ENCODE results near the gene MACROD2. TPM values are rescaled to one million over a fixed set of nuclear protein-coding genes. Genes with fewer than 3 reads are reported as not detected.

MACROD2 gene
- polyA plus RNA-seq, 1 donor: 2.7 TPM

DNA sequence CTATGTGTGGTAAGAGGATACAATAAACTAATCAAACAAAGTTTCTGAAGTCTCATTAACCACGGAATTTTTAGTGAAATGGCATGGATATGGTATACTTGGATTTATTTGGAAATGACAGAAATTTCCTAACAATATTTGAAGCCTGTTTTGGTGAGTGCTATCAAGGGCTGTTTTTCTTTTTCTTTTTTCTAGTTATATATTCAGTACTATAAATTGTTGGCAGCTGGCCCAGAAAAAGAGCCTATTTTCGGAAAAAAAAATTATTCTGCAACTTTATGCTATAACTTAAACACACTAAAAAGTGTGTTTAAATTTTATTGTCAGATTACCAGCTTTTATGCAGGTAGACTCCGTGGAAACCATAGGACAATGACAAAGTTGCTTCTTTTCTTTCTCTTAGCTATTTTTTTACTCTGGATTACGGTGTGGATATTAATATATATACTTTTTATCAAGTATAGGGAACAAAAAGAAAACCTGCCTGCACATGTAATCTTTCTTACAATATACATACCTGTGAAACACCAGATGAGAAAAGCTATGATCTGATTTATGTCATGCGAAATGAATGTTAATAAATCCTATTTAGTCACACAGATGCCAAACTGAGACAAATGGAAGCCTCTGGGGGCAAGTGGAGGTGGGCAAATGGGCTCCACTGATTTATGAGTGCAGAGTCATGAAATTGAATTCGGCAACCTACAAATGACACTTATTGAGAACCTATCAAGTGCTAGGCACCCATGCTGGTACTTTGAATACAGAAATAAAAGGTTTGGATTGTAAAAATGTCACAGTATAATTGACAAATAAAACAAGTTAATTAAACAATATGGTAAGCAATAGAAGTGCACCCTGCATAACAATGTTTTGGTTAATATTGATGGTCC lies 1261.6 kb downstream of the MACROD2 start:
- no peak for DNase-seq (ENCODE audit: low read depth)

DNA sequence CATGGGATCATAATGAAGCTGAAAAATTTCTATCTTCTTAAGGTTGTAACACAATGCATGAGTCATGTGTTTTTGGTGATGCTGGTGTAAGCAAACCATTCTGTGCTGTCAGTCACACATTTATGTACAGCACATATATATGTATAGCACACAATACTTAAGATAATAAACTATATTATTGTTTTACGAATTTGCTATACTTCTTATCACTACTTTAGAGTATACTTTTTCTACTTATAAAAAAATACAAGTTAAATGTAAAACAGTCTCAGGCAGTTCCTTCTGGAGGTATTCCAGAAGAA lies 1262.2 kb downstream of the MACROD2 start:
- DNase-seq (ENCODE audit: low read depth): no peak

DNA sequence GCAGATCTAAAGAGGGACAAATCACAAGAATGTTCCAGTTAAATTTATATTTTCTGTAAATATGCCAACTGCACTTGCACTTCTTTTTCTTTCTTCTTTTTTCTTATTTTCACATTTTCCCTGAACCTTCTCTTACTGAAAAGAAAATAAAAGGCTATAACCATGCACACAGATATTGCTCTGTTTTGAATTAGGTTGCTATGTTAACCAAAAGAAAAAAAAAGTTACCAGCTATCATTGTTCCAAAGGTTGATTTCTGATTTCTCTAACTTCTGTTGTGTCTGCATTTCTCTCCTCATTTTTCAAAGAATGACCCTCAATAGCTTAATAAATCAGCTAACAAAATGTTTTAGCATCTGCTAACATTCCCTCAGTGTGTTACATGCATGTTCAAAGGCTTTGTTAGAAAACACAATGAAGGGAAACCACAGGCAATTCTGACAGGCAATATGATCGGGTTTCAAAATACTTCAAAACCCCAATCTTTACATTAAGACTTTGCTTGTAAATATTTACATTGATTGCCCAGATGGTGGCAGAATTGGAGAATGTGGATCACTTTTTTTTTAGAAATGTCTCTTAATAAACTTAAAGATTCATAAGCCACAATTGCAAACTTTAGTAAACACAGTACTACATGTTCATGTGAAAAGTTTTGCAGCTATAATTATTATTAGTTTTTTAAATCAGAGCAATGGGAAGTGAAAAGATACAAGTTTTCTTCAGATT lies 1270.4 kb downstream of the MACROD2 start:
- DNase-seq (ENCODE audit: low read depth): no peak

DNA sequence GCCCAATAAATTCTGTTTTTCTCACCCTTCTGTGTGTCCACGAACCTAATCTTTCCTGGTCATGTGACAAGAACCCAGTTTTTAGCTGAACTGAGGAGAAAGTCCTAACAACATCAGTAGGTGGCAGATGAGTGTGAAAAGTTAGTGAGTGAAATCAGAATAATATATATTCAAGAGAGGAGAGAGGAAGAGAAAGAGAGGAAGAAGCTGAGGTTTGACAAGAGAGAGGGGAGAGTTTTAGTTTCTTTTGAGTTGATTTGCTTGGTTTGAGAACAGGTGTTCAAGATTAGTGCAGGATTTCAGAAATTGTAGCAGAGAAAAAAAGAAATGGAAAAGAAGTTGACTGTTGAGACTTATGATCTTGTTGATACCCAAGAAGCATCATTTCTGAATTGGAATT lies 1272.6 kb downstream of the MACROD2 start:
- no peak for DNase-seq (ENCODE audit: low read depth)

DNA sequence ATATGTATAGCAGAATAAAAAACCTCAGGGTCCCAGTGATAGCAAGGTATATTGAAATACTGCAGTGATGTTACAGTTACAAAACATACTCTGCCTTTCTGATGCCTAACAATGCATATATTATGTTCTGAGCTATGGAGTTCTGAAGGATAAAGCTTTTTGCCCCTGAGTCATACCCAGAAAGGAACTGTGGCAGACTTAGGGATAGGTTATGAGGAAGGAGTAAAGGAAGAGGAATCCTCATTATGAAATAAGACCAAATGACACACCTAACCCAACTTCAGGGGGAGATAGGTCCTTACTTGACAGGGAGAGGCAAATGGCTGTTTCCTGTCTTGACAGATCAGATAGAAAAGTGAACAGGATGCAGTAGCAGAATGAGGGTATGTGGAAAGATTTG lies 1282.7 kb downstream of the MACROD2 start:
- DNase-seq (ENCODE audit: low read depth): no peak

DNA sequence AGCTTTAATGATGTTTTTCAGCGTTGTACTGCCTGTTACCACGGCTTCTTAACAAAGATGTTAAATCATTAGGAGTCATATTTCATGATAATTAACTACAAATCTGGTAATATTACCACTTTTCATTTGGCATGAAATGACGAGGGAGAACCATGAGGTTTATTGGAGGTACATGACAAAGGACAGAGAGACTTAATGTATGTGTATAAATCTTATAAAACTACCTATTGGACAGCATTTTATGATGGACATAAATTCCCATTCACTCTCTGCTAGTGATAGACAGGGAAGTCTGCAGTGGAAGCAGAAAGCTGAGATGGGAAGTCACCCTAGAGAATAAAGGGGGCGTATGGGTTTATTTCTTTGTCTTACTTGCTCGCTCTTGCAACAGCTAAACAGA lies 1292.0 kb downstream of the MACROD2 start:
- no peak for DNase-seq (ENCODE audit: low read depth)

DNA sequence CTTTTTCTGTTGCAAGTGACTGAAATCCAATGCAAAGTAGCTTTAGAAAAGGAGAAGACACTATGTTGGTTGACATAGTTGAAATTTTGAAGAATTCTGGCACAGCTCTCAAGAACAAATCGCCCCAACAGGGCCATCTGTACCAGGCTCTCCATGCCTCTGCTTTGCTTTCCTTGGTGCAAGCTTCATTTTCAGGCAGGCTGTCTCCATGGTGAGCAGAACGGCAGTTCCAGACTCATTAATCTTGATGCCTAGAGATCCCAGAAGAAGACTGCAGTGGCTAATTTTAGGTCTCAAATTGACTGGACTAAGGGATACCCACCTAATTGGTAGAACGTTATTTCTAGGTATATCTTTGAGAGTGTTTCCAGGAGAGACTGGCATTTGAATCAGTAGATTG lies 1292.8 kb downstream of the MACROD2 start:
- no peak for DNase-seq (ENCODE audit: low read depth)

DNA sequence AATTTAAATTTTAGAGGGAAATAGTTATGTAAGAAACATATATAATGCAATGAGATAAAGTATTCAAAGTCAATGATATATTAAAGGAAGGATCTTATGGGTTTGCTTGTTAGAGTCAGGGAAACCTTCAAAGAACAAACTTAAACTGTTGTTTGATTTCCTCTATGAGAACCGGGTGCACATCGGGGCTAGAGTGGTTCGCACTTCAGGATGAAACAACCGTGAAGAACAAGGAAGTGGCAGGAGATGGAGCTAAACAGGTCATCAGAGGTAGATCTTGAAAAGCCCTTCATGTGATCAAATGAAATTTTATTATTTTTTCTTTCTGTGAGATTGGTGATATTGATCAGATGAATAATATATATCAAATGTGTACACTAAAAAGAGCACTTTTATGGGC lies 1294.0 kb downstream of the MACROD2 start:
- DNase-seq (ENCODE audit: low read depth): no peak

DNA sequence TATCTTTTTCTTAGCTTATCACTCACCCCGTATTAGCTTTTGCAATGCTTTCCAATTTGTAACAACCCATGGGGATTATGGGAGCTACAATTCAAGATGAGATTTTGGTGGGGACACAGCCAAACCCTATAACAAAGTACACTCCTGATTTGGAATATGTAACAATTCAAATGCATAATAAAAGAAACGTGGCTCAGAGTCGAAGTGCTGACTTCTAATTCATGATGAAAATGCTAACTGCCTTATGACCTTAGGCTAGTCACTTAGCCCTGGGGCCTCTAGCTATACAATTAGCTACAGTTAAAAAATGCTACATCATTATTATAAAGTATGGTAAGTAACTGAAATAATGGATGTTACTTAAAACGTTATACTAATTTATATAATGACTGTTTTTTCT lies 1297.1 kb downstream of the MACROD2 start:
- DNase-seq (ENCODE audit: low read depth): no peak

DNA sequence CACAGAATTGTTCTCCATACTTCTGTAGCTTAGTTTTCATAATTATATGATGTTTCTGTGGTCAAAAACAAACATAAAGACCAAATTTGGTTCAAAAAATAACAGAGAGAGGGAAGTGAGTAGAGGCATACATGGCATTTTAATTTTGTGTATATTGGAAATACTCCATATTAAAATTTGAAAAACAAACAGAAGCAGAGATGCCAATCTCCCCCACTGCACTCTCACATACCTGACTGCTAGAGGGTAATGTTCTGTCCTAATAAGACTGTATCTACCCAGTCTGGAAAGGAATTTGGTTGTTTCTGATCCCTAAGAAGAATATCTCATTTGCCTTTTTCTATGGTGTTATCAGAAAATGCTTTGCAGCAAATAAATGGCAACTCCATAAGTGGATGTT lies 1301.1 kb downstream of the MACROD2 start:
- DNase-seq (ENCODE audit: low read depth): no peak

DNA sequence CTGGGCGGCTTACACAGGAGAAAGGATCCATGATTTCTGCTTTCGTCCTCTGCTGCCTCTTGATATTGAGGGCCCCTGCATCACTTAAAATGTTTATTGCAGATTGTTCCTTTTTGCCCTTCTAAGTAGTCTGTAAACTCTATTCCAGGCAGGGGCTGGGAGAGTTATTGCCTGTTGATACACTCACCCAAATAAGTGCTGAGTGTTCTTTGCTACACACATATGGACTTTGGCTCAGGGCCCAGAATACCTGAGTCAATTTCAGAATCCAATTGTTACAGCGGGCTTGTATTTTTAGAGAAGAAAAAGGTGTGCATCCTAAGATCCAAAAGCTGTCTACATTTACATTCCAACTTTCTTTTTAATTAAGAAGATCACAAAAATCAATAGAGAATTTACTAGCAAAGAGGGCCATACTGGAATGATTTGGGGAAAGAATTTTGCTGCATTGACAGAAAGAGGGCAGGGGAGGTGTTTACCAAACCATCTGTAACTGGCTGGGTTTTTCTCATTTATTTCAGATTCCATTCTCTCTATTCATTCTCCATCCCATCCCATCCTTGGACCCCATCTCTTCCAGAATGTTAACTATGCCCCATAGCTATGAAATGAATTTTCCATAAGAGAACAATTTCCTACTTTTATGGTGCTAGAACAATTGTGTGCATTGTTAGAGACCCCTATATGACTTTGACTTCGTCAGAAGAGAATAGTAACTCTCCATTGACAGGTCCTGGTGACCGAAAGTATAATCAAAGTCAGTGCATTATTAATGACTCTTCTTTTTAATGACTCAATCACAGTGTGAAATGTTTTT lies 1302.0 kb downstream of the MACROD2 start:
- DNase-seq (ENCODE audit: low read depth): no peak

DNA sequence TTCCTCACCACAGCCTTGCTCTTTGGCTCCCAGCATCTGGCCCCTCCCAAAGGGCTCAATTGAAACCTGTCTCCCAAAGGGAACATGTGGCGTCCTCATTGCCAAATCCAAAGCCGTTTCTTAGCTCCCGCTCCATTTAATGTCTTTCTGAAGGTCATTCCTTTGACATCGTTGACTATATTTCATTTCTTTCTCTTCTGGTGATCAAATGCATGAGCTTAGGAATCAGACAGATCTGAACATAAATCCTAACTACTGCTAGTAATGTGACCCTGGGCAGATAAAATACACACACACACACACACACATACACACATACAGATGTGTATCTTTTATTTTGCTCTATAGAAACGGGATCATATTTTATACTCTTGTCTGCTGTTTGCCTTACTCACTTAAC lies 1306.8 kb downstream of the MACROD2 start:
- DNase-seq (ENCODE audit: low read depth): no peak

DNA sequence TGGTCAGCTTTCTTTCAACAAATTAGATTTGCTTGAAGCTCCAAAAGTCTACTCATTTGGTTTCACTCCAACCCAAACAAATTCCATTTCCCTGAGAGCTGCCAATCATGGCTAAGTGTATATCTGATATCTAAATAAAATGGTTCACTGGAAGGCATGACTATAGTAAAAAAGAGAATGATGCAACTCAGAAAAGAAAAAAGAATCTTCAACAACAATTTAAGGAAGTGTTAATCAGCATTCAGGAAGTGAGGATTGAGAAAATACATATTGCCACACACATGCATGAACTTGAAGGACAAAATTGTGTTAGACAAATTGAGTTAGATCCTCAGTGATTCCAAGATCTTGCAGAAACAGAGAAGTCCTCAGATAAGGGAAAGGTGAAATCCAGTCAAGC lies 1315.0 kb downstream of the MACROD2 start:
- DNase-seq (ENCODE audit: low read depth): no peak

DNA sequence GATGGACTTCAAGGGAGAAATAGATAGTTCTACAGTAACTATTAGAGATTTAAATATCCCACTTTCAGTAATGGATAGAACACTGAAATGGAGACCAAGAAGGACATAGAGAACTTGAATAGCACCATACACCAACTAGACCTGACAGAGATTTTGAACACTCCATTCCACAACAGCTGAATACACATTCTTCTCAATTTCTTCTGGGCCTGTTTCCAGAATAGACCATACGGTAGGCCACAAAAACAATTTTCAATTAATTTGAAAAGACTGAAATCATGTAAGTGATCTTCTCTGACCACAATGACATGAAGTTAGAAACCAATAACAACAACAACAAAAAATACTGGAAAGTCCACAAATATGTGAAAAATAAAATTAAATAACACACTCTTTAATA lies 1321.2 kb downstream of the MACROD2 start:
- no peak for DNase-seq (ENCODE audit: low read depth)

DNA sequence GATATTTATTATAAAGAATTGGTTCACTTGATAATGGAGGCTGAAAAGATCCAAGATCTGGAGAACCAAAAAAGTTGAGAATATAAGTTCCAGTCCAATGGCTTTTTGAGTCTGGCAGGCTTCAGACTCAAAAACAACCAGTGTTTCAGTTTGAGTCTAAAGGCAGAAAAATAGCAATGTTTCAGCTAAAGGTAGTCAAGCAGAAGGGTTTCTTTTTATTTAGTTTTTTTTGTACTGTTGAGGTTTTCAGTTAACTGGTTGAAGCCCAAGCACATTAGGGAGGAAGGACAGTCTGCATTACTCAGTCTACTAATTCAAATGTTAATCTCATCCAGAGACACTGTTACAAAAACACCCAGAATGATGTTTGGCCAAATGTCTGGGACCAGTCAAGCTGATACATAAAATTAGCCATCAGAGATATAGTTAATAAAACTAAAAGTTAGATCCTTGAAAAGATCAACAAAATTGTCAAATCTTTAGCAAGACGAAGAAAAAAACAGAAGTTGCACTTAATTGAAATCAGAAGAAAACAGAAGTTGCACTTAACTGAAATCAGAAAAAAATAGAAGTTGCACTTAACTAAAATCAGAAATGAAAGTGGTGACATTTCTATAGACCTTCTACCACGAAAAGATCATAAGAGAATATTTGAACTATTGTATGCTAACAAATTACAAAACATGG lies 1322.4 kb downstream of the MACROD2 start:
- no peak for DNase-seq (ENCODE audit: low read depth)

DNA sequence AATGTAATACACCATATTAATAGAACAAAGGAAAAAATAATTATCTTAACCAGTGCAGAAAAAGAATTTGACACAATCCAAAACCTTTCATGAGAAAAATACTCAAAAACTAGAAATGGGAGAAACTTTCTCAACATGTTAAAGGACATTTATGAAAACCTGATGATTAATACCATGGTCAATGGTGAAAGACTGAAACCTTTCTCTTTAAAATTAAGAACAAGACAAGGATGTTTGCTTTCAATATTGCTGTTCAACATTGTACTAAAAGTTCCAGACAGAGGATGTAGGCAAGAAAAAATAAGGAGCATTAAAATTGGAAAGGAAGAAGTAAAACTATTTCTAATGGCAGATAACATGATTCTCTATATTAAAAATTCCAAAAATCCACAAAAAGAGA lies 1323.4 kb downstream of the MACROD2 start:
- no peak for DNase-seq (ENCODE audit: low read depth)

DNA sequence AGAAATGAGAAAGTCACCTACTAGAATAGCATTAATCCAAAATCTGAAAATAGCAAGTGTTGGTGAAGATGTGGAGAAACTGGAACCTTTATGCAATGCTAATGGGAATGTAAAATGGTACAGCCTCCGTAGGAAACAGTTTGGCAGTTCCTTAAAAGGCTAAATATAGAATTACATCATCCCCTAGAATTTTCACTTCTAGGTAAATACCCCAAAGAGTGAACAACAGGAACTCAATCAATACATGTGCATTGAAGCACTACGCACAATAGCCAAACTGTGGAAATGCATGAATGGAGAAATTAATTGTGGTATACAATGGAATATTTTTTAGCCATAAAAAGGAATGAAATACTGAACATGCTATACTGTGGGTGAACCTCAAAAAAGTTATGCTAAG lies 1324.1 kb downstream of the MACROD2 start:
- DNase-seq (ENCODE audit: low read depth): no peak

DNA sequence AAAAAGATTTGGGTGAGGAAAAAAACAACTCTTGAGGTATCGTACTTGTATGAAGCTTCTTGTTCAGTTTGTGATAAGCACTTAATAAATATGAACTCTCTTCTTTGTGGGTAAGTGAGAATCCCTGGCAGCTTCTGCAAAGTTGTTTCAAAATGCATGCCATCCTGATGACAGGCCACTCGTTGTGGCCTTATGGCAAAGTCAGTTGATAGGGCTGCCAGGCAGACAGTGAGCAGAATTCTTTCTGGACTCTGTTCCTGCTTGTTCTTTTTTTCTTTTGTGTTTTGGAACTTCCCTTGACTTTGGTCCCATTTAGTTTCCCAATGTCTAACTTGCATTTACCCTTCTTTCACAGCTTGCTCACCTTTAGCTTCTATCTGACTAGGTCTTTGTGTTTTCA lies 1325.6 kb downstream of the MACROD2 start:
- no peak for DNase-seq (ENCODE audit: low read depth)

DNA sequence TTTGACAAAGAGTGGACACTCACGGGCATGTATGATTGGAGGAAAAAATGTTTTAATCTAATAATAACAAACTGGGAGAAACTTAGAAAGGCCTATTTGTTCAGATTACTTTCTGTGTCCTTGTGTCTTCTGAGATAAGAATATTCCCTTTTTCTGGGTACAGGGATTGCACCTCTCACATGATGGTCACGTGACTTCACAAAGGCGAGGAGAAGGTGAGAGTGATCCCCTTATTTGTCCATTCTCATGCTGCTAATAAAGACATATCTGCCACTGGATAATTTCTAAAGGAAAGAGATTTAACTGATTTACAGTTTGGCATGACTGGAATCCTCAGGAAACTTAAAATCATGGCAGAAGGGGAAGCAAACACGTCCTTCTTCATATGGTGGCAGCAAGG lies 1331.8 kb downstream of the MACROD2 start:
- DNase-seq (ENCODE audit: low read depth): no peak

DNA sequence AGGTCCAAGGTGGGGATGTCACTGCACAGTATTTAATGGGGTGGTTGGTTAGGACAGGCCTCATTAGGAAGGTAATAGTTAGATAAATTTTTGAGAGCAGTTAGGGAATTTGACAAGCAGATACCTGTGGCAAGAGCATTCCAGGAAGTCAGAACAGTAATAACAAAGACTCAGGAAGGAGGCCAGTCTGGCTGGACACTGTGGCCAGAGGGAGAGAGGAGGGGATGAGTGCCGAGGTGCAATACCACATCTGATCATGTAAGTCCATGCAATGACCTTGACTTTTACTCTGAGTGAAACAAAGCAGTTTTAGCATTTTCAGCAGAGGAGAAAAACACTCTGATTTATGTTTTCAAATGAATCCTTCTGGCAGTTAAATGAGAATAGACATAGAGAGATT lies 1332.8 kb downstream of the MACROD2 start:
- DNase-seq (ENCODE audit: low read depth): no peak

DNA sequence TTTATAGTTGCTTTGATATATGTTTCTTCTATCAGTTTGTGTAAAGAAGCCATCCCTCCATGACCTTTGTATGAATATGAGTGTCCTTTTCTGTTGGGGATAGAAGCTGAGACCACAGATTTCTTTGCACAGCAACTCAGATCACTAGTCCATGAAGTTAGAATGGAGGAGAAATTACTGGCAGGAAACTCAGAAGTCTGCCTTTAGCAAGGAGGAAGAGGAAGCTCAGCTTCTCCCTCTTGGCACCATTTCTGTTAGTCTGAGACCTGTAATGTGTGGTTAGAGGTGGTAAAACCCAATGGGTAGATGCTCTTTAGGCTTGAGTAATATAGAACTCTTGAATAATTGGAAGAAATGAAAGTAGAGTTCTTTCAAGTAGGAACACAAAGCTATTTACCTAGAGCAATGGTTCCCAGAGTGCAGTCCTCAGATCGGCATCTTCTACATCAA lies 1337.4 kb downstream of the MACROD2 start:
- no peak for DNase-seq (ENCODE audit: low read depth)

DNA sequence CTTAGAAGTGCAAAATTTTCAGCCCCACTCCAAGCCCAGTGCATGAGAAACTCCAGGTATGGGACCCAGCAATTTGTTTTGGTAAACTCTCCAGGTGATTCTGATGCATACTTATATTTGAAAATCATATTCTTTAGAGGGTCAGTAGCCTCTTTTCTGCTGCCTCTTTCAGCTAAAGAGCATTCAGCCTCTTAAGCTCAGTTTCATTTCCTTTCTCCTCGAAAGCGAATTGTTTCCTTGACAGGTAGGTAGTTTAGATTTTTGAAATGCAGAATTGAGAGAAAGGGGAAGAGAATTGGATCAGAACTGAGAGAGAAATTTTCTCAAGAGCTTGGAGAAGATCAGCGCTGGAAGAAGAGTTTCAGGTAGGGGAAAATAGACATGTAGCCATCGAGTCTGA lies 1337.9 kb downstream of the MACROD2 start:
- DNase-seq (ENCODE audit: low read depth): no peak
